HEK293 (cell line): ENCODE measurements around the gene TAS2R46.

Experiments used
- ZBTB7A ChIP-seq: fragments of 450-650 bp; formaldehyde crosslinking; IDR thresholded peaks from 2 replicates; pipeline ENCODE4 v1.5.1; 2016; ENCODE audit warnings: low read depth, missing biosample characterization, missing genetic modification characterization
- ZNF138 ChIP-seq: fragments of 450-650 bp; formaldehyde crosslinking; IDR thresholded peaks from 2 replicates; pipeline ENCODE4 v1.5.1; 2016; ENCODE audit warnings: missing biosample characterization, missing genetic modification characterization, borderline replicate concordance
- ZNF184 ChIP-seq: fragments of 450-650 bp; IDR thresholded peaks from 2 replicates; pipeline ENCODE4 v1.5.1; 2018; ENCODE audit warnings: missing biosample characterization, mild to moderate bottlenecking, missing genetic modification characterization
- ZNF214 ChIP-seq: fragments of 450-650 bp; formaldehyde crosslinking; IDR thresholded peaks from 2 replicates; pipeline ENCODE4 v1.5.1; 2017; ENCODE audit warnings: missing biosample characterization, mild to moderate bottlenecking, missing genetic modification characterization, borderline replicate concordance
- ZNF623 ChIP-seq: fragments of 450-650 bp; formaldehyde crosslinking; IDR thresholded peaks from 2 replicates; pipeline ENCODE4 v1.5.1; 2016; ENCODE audit warnings: missing biosample characterization, missing genetic modification characterization
- ZNF624 ChIP-seq: fragments of 450-650 bp; formaldehyde crosslinking; IDR thresholded peaks from 2 replicates; pipeline ENCODE4 v1.5.1; 2017; ENCODE audit warnings: missing biosample characterization, missing genetic modification characterization
- ZNF777 ChIP-seq: fragments of 450-650 bp; formaldehyde crosslinking; IDR thresholded peaks from 2 replicates; pipeline ENCODE4 v1.5.1; 2017; ENCODE audit warnings: missing biosample characterization, missing genetic modification characterization, borderline replicate concordance
- TF ChIP-seq, protein P1 (sequence below): fragments of 450-650 bp; formaldehyde crosslinking; IDR thresholded peaks from 2 replicates; pipeline ENCODE4 v1.5.1; 2016; ENCODE audit warnings: missing biosample characterization, missing genetic modification characterization
- TF ChIP-seq, protein P2 (sequence below): fragments of 450-650 bp; formaldehyde crosslinking; conservative IDR thresholded peaks from 2 replicates; pipeline ENCODE4 v1.5.1; 2016; ENCODE audit warnings: low read depth, missing biosample characterization, missing genetic modification characterization
- TF ChIP-seq, protein P3 (sequence below): fragments of 450-650 bp; formaldehyde crosslinking; IDR thresholded peaks from 2 replicates; pipeline ENCODE4 v1.5.1; 2016; ENCODE audit warnings: missing biosample characterization, missing genetic modification characterization
- TF ChIP-seq, protein P4 (sequence below): fragments of 450-650 bp; formaldehyde crosslinking; IDR thresholded peaks from 2 replicates; pipeline ENCODE4 v1.5.1; 2017; ENCODE audit warnings: missing biosample characterization, mild to moderate bottlenecking, missing genetic modification characterization, moderate library complexity
- TF ChIP-seq, protein P5 (sequence below): fragments of 450-650 bp; formaldehyde crosslinking; IDR thresholded peaks from 2 replicates; pipeline ENCODE4 v1.5.1; 2016; ENCODE audit warnings: missing biosample characterization, missing genetic modification characterization

DNA sequence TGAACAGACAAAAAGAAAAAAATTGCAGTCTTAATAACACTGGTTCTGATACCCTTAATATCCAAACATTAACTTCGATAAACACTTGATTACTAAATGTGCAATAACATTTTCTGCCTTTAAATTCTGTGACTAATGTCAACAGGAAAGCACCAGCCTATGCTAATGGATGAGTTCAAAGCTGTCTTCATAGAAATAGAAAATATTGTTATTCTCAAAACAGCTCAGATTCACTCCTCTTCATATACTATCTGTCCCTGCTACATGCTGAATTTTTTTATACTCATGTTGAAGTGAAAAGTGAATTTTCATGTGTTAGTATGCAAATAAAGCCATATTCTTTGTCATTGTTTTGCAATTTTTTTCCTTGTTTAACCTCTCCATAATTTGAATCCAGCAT lies 16.2 kb upstream of the TAS2R46 start:
- TF ChIP-seq ZNF138 (no peak), ZBTB7A (no peak), ZNF623 (tag by site-specific recombination) (no peak), ZNF184 (tag by site-specific recombination) (no peak), ZNF214 (tag by site-specific recombination) (no peak), ZNF777 (tag by site-specific recombination) (no peak), ZNF624 (tag by site-specific recombination) (no peak)
- TF ChIP-seq, protein P1, sequence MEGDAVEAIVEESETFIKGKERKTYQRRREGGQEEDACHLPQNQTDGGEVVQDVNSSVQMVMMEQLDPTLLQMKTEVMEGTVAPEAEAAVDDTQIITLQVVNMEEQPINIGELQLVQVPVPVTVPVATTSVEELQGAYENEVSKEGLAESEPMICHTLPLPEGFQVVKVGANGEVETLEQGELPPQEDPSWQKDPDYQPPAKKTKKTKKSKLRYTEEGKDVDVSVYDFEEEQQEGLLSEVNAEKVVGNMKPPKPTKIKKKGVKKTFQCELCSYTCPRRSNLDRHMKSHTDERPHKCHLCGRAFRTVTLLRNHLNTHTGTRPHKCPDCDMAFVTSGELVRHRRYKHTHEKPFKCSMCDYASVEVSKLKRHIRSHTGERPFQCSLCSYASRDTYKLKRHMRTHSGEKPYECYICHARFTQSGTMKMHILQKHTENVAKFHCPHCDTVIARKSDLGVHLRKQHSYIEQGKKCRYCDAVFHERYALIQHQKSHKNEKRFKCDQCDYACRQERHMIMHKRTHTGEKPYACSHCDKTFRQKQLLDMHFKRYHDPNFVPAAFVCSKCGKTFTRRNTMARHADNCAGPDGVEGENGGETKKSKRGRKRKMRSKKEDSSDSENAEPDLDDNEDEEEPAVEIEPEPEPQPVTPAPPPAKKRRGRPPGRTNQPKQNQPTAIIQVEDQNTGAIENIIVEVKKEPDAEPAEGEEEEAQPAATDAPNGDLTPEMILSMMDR (tag by site-specific recombination), result no peak
- TF ChIP-seq, protein P2, sequence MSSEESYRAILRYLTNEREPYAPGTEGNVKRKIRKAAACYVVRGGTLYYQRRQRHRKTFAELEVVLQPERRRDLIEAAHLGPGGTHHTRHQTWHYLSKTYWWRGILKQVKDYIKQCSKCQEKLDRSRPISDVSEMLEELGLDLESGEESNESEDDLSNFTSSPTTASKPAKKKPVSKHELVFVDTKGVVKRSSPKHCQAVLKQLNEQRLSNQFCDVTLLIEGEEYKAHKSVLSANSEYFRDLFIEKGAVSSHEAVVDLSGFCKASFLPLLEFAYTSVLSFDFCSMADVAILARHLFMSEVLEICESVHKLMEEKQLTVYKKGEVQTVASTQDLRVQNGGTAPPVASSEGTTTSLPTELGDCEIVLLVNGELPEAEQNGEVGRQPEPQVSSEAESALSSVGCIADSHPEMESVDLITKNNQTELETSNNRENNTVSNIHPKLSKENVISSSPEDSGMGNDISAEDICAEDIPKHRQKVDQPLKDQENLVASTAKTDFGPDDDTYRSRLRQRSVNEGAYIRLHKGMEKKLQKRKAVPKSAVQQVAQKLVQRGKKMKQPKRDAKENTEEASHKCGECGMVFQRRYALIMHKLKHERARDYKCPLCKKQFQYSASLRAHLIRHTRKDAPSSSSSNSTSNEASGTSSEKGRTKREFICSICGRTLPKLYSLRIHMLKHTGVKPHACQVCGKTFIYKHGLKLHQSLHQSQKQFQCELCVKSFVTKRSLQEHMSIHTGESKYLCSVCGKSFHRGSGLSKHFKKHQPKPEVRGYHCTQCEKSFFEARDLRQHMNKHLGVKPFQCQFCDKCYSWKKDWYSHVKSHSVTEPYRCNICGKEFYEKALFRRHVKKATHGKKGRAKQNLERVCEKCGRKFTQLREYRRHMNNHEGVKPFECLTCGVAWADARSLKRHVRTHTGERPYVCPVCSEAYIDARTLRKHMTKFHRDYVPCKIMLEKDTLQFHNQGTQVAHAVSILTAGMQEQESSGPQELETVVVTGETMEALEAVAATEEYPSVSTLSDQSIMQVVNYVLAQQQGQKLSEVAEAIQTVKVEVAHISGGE (tag by site-specific recombination), result no peak
- TF ChIP-seq, protein P3, sequence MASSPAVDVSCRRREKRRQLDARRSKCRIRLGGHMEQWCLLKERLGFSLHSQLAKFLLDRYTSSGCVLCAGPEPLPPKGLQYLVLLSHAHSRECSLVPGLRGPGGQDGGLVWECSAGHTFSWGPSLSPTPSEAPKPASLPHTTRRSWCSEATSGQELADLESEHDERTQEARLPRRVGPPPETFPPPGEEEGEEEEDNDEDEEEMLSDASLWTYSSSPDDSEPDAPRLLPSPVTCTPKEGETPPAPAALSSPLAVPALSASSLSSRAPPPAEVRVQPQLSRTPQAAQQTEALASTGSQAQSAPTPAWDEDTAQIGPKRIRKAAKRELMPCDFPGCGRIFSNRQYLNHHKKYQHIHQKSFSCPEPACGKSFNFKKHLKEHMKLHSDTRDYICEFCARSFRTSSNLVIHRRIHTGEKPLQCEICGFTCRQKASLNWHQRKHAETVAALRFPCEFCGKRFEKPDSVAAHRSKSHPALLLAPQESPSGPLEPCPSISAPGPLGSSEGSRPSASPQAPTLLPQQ, result no peak
- TF ChIP-seq, protein P4, sequence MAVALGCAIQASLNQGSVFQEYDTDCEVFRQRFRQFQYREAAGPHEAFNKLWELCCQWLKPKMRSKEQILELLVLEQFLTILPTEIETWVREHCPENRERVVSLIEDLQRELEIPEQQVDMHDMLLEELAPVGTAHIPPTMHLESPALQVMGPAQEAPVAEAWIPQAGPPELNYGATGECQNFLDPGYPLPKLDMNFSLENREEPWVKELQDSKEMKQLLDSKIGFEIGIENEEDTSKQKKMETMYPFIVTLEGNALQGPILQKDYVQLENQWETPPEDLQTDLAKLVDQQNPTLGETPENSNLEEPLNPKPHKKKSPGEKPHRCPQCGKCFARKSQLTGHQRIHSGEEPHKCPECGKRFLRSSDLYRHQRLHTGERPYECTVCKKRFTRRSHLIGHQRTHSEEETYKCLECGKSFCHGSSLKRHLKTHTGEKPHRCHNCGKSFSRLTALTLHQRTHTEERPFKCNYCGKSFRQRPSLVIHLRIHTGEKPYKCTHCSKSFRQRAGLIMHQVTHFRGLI (tag by site-specific recombination), result no peak
- TF ChIP-seq, protein P5, sequence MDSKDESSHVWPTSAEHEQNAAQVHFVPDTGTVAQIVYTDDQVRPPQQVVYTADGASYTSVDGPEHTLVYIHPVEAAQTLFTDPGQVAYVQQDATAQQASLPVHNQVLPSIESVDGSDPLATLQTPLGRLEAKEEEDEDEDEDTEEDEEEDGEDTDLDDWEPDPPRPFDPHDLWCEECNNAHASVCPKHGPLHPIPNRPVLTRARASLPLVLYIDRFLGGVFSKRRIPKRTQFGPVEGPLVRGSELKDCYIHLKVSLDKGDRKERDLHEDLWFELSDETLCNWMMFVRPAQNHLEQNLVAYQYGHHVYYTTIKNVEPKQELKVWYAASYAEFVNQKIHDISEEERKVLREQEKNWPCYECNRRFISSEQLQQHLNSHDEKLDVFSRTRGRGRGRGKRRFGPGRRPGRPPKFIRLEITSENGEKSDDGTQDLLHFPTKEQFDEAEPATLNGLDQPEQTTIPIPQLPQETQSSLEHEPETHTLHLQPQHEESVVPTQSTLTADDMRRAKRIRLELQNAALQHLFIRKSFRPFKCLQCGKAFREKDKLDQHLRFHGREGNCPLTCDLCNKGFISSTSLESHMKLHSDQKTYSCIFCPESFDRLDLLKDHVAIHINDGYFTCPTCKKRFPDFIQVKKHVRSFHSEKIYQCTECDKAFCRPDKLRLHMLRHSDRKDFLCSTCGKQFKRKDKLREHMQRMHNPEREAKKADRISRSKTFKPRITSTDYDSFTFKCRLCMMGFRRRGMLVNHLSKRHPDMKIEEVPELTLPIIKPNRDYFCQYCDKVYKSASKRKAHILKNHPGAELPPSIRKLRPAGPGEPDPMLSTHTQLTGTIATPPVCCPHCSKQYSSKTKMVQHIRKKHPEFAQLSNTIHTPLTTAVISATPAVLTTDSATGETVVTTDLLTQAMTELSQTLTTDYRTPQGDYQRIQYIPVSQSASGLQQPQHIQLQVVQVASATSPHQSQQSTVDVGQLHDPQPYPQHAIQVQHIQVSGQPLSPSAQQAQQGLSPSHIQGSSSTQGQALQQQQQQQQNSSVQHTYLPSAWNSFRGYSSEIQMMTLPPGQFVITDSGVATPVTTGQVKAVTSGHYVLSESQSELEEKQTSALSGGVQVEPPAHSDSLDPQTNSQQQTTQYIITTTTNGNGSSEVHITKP (tag by site-specific recombination), result no peak
